VCaP (cell line): Measurements from ENCODE around the gene PADI3.

Experiments
- H3K27ac ChIP-seq: fragments of 450-650 bp; 2 replicates; pipeline ENCODE4 v1.5.1; 2017
- CTCF ChIP-seq: fragments of 450-650 bp; conservative IDR thresholded peaks from 2 replicates; pipeline ENCODE4 v1.5.1; 2017; ENCODE audit warnings: mild to moderate bottlenecking, moderate library complexity

PADI3 gene

GRCh38 chr1:17215545-17215890 is 33.4 kb upstream of the PADI3 start:
- no peak overlapping the region for H3K27ac ChIP-seq
- no peak for TF ChIP-seq CTCF

GRCh38 chr1:17216078-17216477 is 32.8 kb upstream of the PADI3 start:
- H3K27ac ChIP-seq, result no peak overlapping the region
- TF ChIP-seq CTCF, result no peak

GRCh38 chr1:17217607-17218006 is 31.3 kb upstream of the PADI3 start:
- no peak overlapping the region for H3K27ac ChIP-seq
- no peak for TF ChIP-seq CTCF

- TF ChIP-seq CTCF, result no peak
Measured at GRCh38 chr1:17218939-17219338, 30.0 kb upstream of the PADI3 start.

GRCh38 chr1:17220287-17220686 is 28.6 kb upstream of the PADI3 start:
- H3K27ac ChIP-seq, result no peak overlapping the region
- no peak for TF ChIP-seq CTCF

More at GRCh38 chr1:17218939-17219338, 30.0 kb upstream of the PADI3 start:
- no peak overlapping the region for H3K27ac ChIP-seq

- TF ChIP-seq CTCF, result no peak
- no peak overlapping the region for H3K27ac ChIP-seq
Measured at GRCh38 chr1:17222557-17222956, 26.3 kb upstream of the PADI3 start.

- H3K27ac ChIP-seq, result no peak overlapping the region
- TF ChIP-seq CTCF, result no peak
Measured at GRCh38 chr1:17224434-17224833, 24.5 kb upstream of the PADI3 start.

GRCh38 chr1:17225140-17225539 is 23.8 kb upstream of the PADI3 start:
- TF ChIP-seq CTCF, result no peak

More at GRCh38 chr1:17225140-17225539, 23.8 kb upstream of the PADI3 start:
- H3K27ac ChIP-seq, result no peak overlapping the region
